Adrenal gland (tissue), 12 donors: ENCODE measurements around the gene MEF2C. TPM values are rescaled to one million over a fixed set of nuclear protein-coding genes. Genes with fewer than 3 reads are reported as not detected.

ENCODE experiments used
- DNase-seq, 7 donors: peaks; one replicate each; pipeline ENCODE4 v3.0.0-alpha.2; 2019 to 2020
- H3K27ac ChIP-seq, 5 donors: fragments of 200-600 bp; sonication (generic) in 4 of 5; 1 replicate in 3 of 5; 2 replicates in 2 of 5; pipeline versions ENCODE4 v1.5.1 to v1.8.0; 2016 to 2020; ENCODE audit warnings: mild to moderate bottlenecking in 1 of 5
- H3K27me3 ChIP-seq: fragments of 200-600 bp; 2 replicates; pipeline ENCODE4 v1.8.0; 2021
- H3K36me3 ChIP-seq, 2 donors: fragments of 200-600 bp; replicated peaks in 1 of 2; 1 replicate in 1 of 2; 2 replicates in 1 of 2; pipeline versions ENCODE4 v1.5.1 to v1.8.0; 2018 to 2022
- H3K4me1 ChIP-seq, 2 donors: fragments of 200-600 bp; replicated peaks in 1 of 2; 1 replicate in 1 of 2; 2 replicates in 1 of 2; pipeline versions ENCODE4 v1.5.1 to v1.8.0; 2018 to 2021
- H3K4me3 ChIP-seq, 4 donors: fragments of 200-600 bp; sonication (generic) in 3 of 4; one replicate each; pipeline ENCODE4 v1.5.1; 2016 to 2018
- H3K9me3 ChIP-seq, 3 donors: fragments of 200-600 bp; sonication (generic) in 1 of 3; replicated peaks in 1 of 3; 1 replicate in 2 of 3; 2 replicates in 1 of 3; pipeline versions ENCODE4 v1.5.1 to v1.8.0; 2016 to 2021
- CTCF ChIP-seq, 6 experiments: fragments of 450-650 bp in 4 of 6; fragments of 200-600 bp in 2 of 6; sonication (generic) in 1 of 6; IDR thresholded peaks; 1 replicate in 5 of 6; 2 replicates in 1 of 6; pipeline versions ENCODE4 v1.5.1 to v1.8.0; 2016 to 2021; ENCODE audit warnings: antibody characterized with exemption in 6 of 6, mild to moderate bottlenecking in 2 of 6, moderate library complexity in 1 of 6
- POLR2A ChIP-seq, 2 donors: fragments of 450-650 bp; IDR thresholded peaks; one replicate each; pipeline ENCODE4 v1.6.1; 2017; ENCODE audit warnings: antibody characterized with exemption in 2 of 2, mild to moderate bottlenecking in 2 of 2, moderate library complexity in 1 of 2
- WGBS, 4 donors: extraction: QIAGEN DNeasy Blood & Tissue Kit in 2 of 4; methylation state at CpG; one replicate each; pipeline versions ENCODE4 v1.1.5 to v1.1.7; 2013 to 2017; 5-methylcytosine and 5-hydroxymethylcytosine counted together
- intact Hi-C, 2 donors: fragments of 100-400 bp; cut with DNase I; formaldehyde crosslinking; loops; one replicate each; pipeline versions ENCODE4 v1.14.1 to v1.15.0; 2022 to 2023
- polyA plus RNA-seq, 3 donors: library from polyadenylated mRNA; stranded (reverse); fragments of 200-250 nt in 2 of 3; fragments of 350-450 nt in 1 of 3; fragmentation: Illumina TruSeq in 1 of 3; extraction: RNeasy Lipid Tissue Mini Kit (QIAGEN cat#74804) in 1 of 3; gene quantifications; one replicate each; pipeline ENCODE4 v1.2.3, GENCODE V29; 2013 to 2014
- total RNA-seq, 9 donors: library from RNA; depleted of rRNA in 4 of 9; stranded (reverse); fragments of >200 nt in 4 of 9; fragments of 120-200 nt in 1 of 9; fragmentation: NEBNext Ultra II Directional in 1 of 9; extraction: Animal tissue kit (Norgen Biotek cat#: 25700) in 1 of 9; gene quantifications; one replicate each; pipeline versions ENCODE4 v1.1.0 to v1.2.4, GENCODE V29; 2013 to 2023
- donor health status: healthy with polysubstance abuse.
- donor health status: Bipolar disorder and iron deficiency.
- donor health status: DM: yes; HTN: yes; CAD: no.
- donor health status: DM: no; HTN: no; CAD: no.
- donor health status: DM: no; HTN: no; CAD: no.
- donor health status: DM: yes; HTN: yes; CAD: no.

The MEF2C gene
- total and polyA plus RNA-seq, 12 donors = 26.8 to 172 (median 69.2) TPM

GRCh38 chr5:88732862-88733261 lies 150.1 kb downstream of the MEF2C start:
- Histone ChIP-seq H3K4me3 (no peak overlapping the region), H3K4me1 (peaks cover 34 to 60% of the 10 kb centered on the region in 2 donors), H3K36me3 (peaks cover 0 to 22% of the 10 kb centered on the region in 2 donors), H3K27ac (peak overlapping the region; percentile 57 to 90 (median 68)), H3K27me3 (no peaks in the 10 kb centered on the region), H3K9me3 (no peaks in the 10 kb centered on the region)
- 90 to 96% (median 94%) methylated on average over 2 of the region's 2 CpGs for WGBS, 4 donors
- DNase-seq = no peak
- intact Hi-C loops = loop anchor here (5.0 to 10.0 kb wide), 2 partner anchors 149 to 152 kb away; partner anchors contain the start of gene MEF2C (in 2 of the 2)
- TF ChIP-seq CTCF (IDR thresholded peaks at IDR 0.05) = no peak

GRCh38 chr5:88732181-88732633 lies 150.8 kb downstream of the MEF2C start:
- no peaks in the 10 kb centered on the region for H3K27me3 ChIP-seq
- peak; percentile 64 to 90 (median 77) for DNase-seq
- H3K4me3 ChIP-seq = peak overlapping the region in 2 of 4 donors; percentile 9 to 22
- intact Hi-C loops = loop anchor here (5.0 to 10.0 kb wide), 2 partner anchors 150 to 153 kb away; partner anchors contain the start of gene MEF2C (in 2 of the 2)
- TF ChIP-seq CTCF (IDR thresholded peaks at IDR 0.05) (peak in 4 of 6 experiments; percentile 7 to 19 (median 13)), POLR2A (IDR thresholded peaks at IDR 0.05) (peak; percentile 12 to 77)
- peaks cover 0 to 24% of the 10 kb centered on the region in 2 donors for H3K36me3 ChIP-seq
- H3K9me3 ChIP-seq = no peaks in the 10 kb centered on the region
- H3K4me1 ChIP-seq = peaks cover 34 to 60% of the 10 kb centered on the region in 2 donors
- 29 to 30% (median 29%) methylated on average over 5 of the region's 5 CpGs for WGBS, 4 donors
- H3K27ac ChIP-seq = peak overlapping the region; percentile 57 to 90 (median 68)

- Histone ChIP-seq H3K9me3 (no peaks in the 10 kb centered on the region), H3K27me3 (no peaks in the 10 kb centered on the region), H3K4me3 (no peak overlapping the region), H3K27ac (no peak overlapping the region), H3K4me1 (peaks cover 29 to 48% of the 10 kb centered on the region in 2 donors), H3K36me3 (peaks cover 0 to 42% of the 10 kb centered on the region in 2 donors)
- intact Hi-C loops = loop anchor here (5.0 to 10.0 kb wide), 3 partner anchors 152 to 267 kb away; partner anchors contain the start of gene MEF2C (in 2 of the 2)
- TF ChIP-seq CTCF (IDR thresholded peaks at IDR 0.05) = no peak
- no peak for TF ChIP-seq POLR2A (IDR thresholded peaks at IDR 0.05)
- WGBS, 4 donors = 4 to 12% (median 8%) methylated on average over 1 of the region's 1 CpG
- no peak for DNase-seq
These were observed 153.2 kb downstream of the MEF2C start for GRCh38 chr5:88729829-88730182.

- Histone ChIP-seq H3K4me1 (peaks cover 26 to 44% of the 10 kb centered on the region in 2 donors), H3K27me3 (no peaks in the 10 kb centered on the region), H3K27ac (no peak overlapping the region), H3K4me3 (no peak overlapping the region), H3K36me3 (peaks cover 0 to 42% of the 10 kb centered on the region in 2 donors), H3K9me3 (no peaks in the 10 kb centered on the region)
- WGBS, 4 donors = 71 to 76% (median 73%) methylated on average over 5 of the region's 5 CpGs
- intact Hi-C loops = loop anchor here in 1 of 2 donors (5.0 kb wide), 1 partner anchor 268 kb away; no protein-coding TSS in a partner anchor
- TF ChIP-seq CTCF (IDR thresholded peaks at IDR 0.05) (peak; percentile 77 to 87 (median 80)), POLR2A (IDR thresholded peaks at IDR 0.05) (no peak)
- peak; percentile 62 to 92 (median 78) for DNase-seq
These were observed 153.7 kb downstream of the MEF2C start for GRCh38 chr5:88729084-88729828.
